Ishikawa (cell line): ENCODE data around the gene DNAJC15.

Source experiments
- CEBPB ChIP-seq: IDR thresholded peaks from 2 replicates; pipeline ENCODE4 v1.6.1; 2012
- CREB1 ChIP-seq: IDR thresholded peaks from 2 replicates; pipeline ENCODE4 v1.6.1; 2012; ENCODE audit warnings: low read depth
- EGR1 ChIP-seq: IDR thresholded peaks from 2 replicates; pipeline ENCODE4 v1.6.1; 2012
- EP300 ChIP-seq: IDR thresholded peaks from 2 replicates; pipeline ENCODE4 v1.6.1; 2012; ENCODE audit warnings: borderline replicate concordance
- FOXM1 ChIP-seq: IDR thresholded peaks from 2 replicates; pipeline ENCODE4 v1.6.1; 2012; ENCODE audit warnings: low read depth, borderline replicate concordance
- MAX ChIP-seq: IDR thresholded peaks from 2 replicates; pipeline ENCODE4 v1.6.1; 2012
- NFIC ChIP-seq: IDR thresholded peaks from 2 replicates; pipeline ENCODE4 v1.6.1; 2012
- RAD21 ChIP-seq: IDR thresholded peaks from 2 replicates; pipeline ENCODE4 v1.6.1; 2012; ENCODE audit warnings: low read depth
- TAF1 ChIP-seq: IDR thresholded peaks from 2 replicates; pipeline ENCODE4 v1.6.1; 2012; ENCODE audit warnings: low read depth, mild to moderate bottlenecking
- TCF12 ChIP-seq: IDR thresholded peaks from 2 replicates; pipeline ENCODE4 v1.6.1; 2012; ENCODE audit warnings: low read depth
- TEAD4 ChIP-seq: IDR thresholded peaks from 2 replicates; pipeline ENCODE4 v1.6.1; 2012
- YY1 ChIP-seq: IDR thresholded peaks from 2 replicates; pipeline ENCODE4 v1.6.1; 2012; ENCODE audit warnings: low read depth
- ZBTB7A ChIP-seq: IDR thresholded peaks from 2 replicates; pipeline ENCODE4 v1.6.1; 2012; ENCODE audit warnings: low read depth
- TF ChIP-seq, protein P1 (sequence below): IDR thresholded peaks from 2 replicates; pipeline ENCODE4 v1.6.1; 2012
- TF ChIP-seq, protein P2 (sequence below): IDR thresholded peaks from 2 replicates; pipeline ENCODE4 v1.6.1; 2012; ENCODE audit warnings: low read depth, mild to moderate bottlenecking

The DNAJC15 gene

GRCh38 chr13:43134868-43135267, 111.5 kb downstream of the DNAJC15 start:
- TF ChIP-seq, protein P1, sequence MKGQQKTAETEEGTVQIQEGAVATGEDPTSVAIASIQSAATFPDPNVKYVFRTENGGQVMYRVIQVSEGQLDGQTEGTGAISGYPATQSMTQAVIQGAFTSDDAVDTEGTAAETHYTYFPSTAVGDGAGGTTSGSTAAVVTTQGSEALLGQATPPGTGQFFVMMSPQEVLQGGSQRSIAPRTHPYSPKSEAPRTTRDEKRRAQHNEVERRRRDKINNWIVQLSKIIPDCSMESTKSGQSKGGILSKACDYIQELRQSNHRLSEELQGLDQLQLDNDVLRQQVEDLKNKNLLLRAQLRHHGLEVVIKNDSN: no peak
- TF ChIP-seq NFIC (no peak), CREB1 (no peak), EGR1 (no peak), MAX (no peak), RAD21 (no peak), TCF12 (no peak), TAF1 (no peak), ZBTB7A (no peak), FOXM1 (no peak), TEAD4 (no peak), EP300 (no peak), CEBPB (no peak)
- TF ChIP-seq, protein P2, sequence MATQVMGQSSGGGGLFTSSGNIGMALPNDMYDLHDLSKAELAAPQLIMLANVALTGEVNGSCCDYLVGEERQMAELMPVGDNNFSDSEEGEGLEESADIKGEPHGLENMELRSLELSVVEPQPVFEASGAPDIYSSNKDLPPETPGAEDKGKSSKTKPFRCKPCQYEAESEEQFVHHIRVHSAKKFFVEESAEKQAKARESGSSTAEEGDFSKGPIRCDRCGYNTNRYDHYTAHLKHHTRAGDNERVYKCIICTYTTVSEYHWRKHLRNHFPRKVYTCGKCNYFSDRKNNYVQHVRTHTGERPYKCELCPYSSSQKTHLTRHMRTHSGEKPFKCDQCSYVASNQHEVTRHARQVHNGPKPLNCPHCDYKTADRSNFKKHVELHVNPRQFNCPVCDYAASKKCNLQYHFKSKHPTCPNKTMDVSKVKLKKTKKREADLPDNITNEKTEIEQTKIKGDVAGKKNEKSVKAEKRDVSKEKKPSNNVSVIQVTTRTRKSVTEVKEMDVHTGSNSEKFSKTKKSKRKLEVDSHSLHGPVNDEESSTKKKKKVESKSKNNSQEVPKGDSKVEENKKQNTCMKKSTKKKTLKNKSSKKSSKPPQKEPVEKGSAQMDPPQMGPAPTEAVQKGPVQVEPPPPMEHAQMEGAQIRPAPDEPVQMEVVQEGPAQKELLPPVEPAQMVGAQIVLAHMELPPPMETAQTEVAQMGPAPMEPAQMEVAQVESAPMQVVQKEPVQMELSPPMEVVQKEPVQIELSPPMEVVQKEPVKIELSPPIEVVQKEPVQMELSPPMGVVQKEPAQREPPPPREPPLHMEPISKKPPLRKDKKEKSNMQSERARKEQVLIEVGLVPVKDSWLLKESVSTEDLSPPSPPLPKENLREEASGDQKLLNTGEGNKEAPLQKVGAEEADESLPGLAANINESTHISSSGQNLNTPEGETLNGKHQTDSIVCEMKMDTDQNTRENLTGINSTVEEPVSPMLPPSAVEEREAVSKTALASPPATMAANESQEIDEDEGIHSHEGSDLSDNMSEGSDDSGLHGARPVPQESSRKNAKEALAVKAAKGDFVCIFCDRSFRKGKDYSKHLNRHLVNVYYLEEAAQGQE: no peak

DNA sequence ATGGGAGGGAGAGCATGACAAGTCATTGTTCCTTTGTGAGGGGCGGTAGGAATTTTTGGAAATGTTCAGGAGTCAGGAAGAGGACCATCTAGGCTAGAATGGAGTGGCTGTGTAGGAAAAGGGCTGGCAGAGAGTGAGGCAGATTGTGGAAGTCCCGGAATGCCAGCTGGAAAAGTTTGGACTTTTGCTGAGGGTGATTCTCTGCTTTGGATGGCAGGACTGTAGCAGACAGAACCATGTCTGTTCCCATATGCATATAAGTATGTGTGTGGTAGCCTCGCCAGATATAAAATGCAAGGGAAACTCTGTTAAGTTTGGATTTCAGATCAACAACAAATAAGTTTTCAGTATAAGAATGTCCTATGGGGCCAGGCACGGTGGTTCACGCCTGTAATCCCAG, 112.1 kb downstream of the DNAJC15 start:
- TF ChIP-seq TCF12 (no peak), TEAD4 (no peak), MAX (no peak), TAF1 (no peak), RAD21 (no peak), FOXM1 (no peak), EGR1 (no peak), EP300 (no peak), NFIC (no peak), CREB1 (no peak), ZBTB7A (no peak), CEBPB (no peak), YY1 (no peak)
- TF ChIP-seq, protein P1: no peak
- TF ChIP-seq, protein P2: no peak

GRCh38 chr13:43136920-43137575, 113.7 kb downstream of the DNAJC15 start:
- no peak for TF ChIP-seq MAX
- TF ChIP-seq NFIC: no peak
- TF ChIP-seq FOXM1: no peak
- TF ChIP-seq ZBTB7A: no peak
- no peak for TF ChIP-seq EP300
- TF ChIP-seq TEAD4: no peak
- TF ChIP-seq, protein P1: no peak
- no peak for TF ChIP-seq CEBPB
- TF ChIP-seq RAD21: no peak
- no peak for TF ChIP-seq EGR1
- no peak for TF ChIP-seq TCF12
- no peak for TF ChIP-seq TAF1
- TF ChIP-seq, protein P2: no peak
- no peak for TF ChIP-seq YY1
- TF ChIP-seq CREB1: no peak
